Measurements from ENCODE around the gene TMEM256.

DNA sequence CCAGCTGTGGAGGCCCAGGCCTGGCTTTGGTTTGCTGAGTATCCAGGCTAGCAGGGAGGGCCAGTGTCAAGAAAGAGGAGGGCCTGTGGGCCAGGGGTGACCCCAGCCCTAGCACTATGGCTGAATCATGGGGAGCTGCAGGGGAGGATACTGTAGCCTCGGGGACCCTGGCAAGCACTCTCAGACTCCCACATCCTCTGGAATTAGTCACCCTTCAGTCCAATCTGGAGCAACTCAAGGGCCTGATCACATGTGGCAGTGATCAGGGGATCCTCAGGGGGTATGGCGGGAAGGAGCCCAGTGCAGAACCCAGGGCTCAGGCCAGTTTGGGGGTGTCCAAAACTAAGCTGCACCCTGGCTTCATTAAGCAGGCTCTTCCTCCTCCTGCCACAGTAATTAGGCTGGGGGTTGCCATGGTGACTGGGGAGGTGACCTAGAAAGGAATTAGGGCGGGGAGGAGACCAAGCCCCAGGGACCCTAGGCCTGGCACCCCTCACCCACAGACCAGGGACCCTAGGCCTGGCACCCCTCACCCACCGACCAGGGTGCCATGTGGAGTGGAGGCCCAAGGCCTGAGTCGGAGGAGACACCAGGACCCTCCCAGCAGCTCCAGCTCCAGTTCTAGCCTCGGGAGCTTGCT is 9.6 kb upstream of the TMEM256 start:
- TF ChIP-seq, protein P1, sequence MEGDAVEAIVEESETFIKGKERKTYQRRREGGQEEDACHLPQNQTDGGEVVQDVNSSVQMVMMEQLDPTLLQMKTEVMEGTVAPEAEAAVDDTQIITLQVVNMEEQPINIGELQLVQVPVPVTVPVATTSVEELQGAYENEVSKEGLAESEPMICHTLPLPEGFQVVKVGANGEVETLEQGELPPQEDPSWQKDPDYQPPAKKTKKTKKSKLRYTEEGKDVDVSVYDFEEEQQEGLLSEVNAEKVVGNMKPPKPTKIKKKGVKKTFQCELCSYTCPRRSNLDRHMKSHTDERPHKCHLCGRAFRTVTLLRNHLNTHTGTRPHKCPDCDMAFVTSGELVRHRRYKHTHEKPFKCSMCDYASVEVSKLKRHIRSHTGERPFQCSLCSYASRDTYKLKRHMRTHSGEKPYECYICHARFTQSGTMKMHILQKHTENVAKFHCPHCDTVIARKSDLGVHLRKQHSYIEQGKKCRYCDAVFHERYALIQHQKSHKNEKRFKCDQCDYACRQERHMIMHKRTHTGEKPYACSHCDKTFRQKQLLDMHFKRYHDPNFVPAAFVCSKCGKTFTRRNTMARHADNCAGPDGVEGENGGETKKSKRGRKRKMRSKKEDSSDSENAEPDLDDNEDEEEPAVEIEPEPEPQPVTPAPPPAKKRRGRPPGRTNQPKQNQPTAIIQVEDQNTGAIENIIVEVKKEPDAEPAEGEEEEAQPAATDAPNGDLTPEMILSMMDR (IDR thresholded peaks at IDR 0.05) = no peak
- no peak for TF ChIP-seq POLR2A (IDR thresholded peaks at IDR 0.05)
- peak in 1 of 2 donors; percentile 31 for TF ChIP-seq POLR2AphosphoS5 (IDR thresholded peaks at IDR 0.05; ENCODE audit: insufficient read depth in 1 of 2, low read depth in 1 of 2)
